Measurements from ENCODE around the gene CIB4. TPM values are rescaled to one million over a fixed set of nuclear protein-coding genes. Genes with fewer than 3 reads are reported as not detected.

CIB4 gene
- total RNA-seq, 1 donor from 2014 or later: not detected

DNA sequence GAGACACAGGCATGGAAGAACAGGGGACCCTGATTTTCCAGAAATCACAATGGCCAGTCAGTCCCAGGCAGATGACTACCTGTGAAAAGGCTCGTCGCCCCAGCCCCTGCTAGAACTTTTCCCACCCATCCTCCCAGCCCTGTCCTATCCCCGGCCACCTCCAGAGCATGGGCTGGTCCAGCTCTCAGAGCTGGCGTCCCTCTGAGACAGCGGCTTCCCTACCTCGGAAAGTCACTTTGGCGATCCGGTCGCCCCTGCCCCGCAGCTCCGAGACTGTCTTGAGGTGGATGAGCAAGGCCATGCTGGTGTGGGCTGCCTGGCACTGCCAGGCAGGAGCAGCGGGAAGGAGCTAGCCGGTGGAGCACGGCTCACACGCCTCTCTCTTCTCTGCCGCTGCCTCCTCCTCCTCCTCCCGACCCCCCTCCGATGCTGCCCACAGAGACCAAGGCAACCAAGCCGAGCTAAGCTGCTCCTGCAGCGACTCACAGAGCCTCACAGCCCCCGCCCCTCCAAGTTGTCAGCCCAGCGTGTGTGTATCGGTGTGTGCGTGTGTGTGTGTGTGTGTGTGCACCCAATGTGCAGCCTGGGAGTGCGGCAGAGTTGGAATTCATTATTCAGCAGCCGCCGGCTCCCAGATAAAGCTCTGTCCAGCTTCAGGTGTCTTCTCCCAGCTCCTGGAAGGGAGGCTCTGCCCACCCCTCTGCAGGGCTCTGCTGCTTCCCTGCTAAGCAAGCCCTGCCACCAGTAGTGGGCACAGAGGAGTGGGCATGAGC is 82.7 kb downstream of the CIB4 start:
- H3K36me3 Mint-ChIP-seq (ENCODE audit: low read depth): peaks cover 4% of the 10 kb centered on the region
- H3K27ac Mint-ChIP-seq (ENCODE audit: unreplicated experiment): no peak overlapping the region
- DNase-seq (ENCODE audit: low spot score): no peak
- H3K9me3 Mint-ChIP-seq (ENCODE audit: low read depth): no peaks in the 10 kb centered on the region
- H3K27me3 Mint-ChIP-seq (ENCODE audit: low read depth): peaks cover 53% of the 10 kb centered on the region
- TF ChIP-seq, protein P1, sequence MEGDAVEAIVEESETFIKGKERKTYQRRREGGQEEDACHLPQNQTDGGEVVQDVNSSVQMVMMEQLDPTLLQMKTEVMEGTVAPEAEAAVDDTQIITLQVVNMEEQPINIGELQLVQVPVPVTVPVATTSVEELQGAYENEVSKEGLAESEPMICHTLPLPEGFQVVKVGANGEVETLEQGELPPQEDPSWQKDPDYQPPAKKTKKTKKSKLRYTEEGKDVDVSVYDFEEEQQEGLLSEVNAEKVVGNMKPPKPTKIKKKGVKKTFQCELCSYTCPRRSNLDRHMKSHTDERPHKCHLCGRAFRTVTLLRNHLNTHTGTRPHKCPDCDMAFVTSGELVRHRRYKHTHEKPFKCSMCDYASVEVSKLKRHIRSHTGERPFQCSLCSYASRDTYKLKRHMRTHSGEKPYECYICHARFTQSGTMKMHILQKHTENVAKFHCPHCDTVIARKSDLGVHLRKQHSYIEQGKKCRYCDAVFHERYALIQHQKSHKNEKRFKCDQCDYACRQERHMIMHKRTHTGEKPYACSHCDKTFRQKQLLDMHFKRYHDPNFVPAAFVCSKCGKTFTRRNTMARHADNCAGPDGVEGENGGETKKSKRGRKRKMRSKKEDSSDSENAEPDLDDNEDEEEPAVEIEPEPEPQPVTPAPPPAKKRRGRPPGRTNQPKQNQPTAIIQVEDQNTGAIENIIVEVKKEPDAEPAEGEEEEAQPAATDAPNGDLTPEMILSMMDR (IDR thresholded peaks at IDR 0.05): no peak
- peaks cover 9% of the 10 kb centered on the region for H3K4me1 Mint-ChIP-seq (ENCODE audit: low read depth)
- H3K4me3 Mint-ChIP-seq (ENCODE audit: unreplicated experiment): peak overlapping the region; percentile 13

DNA sequence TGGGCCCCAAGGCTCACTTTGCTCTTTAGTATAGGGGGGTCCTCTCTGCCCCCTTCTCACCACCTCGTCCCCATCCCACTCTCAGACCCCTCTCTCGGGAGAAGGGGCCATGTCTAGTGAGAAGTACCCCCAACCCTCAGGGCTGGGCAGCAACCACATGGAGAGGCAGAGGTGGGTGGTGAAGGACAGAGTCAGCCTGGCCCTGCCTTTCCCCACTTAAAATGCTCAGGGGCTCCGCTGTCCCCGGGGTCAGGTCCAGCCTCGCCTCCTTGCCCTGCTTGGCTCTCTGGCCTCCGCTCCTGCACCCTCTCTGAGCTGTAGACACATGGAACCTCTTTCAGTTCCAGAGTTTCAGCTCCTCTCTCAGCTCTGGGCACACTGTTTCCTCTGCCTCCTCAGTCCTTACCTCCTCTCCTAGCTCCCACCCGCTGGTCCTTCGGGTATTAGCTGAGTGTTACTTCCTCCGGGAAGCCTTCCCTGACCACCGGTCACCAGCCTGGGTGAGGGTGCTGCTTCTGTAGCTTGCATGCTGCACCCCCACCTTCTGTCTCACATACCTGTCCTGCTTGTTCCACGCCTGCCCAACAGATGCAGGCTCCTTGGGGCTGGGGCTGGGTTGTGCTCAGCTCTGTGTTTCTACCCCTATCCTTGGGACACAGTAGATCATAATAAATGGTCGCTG is 83.8 kb downstream of the CIB4 start:
- Mint-ChIP-seq H3K4me1 (ENCODE audit: low read depth) (peaks cover 3% of the 10 kb centered on the region), H3K36me3 (ENCODE audit: low read depth) (peaks cover 4% of the 10 kb centered on the region), H3K9me3 (ENCODE audit: low read depth) (no peaks in the 10 kb centered on the region), H3K27ac (ENCODE audit: unreplicated experiment) (no peak overlapping the region), H3K4me3 (ENCODE audit: unreplicated experiment) (no peak overlapping the region), H3K27me3 (ENCODE audit: low read depth) (peaks cover 56% of the 10 kb centered on the region)
- DNase-seq (ENCODE audit: low spot score): no peak
- TF ChIP-seq, protein P1 (IDR thresholded peaks at IDR 0.05): no peak

DNA sequence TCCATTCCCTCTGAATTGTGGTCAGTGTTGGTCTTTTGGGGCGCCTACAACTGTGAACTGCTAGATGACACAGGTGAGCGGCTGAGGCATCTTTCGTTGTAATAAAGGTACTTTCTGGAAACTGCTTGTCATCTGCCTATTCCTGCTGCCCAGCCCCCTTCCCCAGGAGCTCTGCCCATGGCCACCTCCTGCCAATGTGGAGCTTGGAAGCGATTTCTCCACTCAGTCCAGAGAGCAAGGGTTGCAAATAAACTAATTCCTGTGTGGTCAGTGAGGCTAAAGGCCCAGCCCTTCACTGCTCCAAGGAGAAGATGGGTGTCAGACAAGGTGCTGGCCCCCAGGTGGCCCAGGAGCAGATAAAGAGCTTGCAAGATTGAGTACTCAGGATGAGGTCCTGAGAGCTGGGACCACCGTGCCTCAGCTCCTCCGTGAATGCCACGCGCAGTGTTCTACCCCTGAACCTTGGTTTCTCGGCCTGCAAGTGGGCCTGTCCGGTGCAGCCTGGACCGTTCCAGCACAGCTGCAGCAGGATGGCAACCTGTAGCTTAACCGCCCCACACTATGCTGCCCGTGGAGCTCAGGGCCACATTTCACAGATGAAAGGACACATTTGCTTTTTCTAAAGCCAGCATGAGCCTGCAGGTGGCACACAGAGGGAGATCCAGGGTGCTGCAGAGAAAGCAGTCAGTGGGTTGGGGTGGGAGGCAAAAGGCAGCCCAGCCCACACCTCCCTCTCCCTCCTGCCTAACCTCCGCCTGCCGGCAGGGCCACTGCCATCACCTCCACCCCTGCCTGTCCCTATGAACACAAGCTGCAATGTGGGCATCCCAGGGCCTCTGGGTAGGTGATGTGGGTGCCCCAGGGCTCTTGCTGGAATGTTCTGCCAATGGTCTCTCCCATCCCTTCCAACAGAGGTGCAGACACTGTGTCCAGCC is 84.6 kb downstream of the CIB4 start:
- H3K4me1 Mint-ChIP-seq (ENCODE audit: low read depth): peaks cover 3% of the 10 kb centered on the region

DNA sequence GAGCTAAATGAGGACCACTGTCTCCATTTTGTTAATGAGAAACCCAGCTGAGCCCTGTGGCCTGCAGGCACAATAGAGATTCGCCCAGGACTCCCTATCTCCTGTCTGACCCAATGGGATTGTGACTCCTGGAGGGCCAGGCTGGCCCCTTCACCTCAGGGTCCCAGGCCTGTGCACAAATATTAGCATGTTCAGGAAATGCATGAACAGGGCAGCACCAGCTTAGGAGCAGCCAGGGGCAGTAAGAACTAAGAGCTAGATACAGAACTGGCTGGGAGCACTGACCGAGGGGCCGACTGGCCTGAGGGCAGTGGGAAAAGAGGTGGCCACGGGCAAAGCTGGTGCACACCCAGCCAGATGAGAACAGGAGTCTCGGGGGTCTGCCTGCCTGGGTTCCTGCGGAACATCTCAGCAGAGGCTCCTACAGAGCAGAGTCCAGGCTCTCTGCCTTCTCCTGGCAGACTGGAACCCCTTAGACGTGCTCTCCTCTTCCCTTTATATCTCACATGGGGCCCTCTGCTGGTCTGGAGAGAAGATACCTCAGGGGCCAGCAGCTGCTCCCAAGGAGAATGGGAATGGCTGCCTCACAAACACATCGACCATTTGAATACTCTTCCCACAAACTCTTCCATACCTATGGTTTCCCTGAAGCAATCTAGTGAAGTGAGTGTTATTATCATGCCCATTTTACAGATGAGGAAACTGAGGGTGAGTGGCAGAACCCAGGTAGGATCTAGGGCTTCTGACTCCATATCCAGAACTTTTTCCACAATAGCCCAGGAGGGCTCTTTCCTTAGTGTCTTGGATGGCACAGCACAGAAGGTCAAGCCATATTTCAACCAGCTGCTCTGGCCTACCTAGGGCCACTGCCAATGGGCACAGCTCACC is 85.7 kb downstream of the CIB4 start:
- Mint-ChIP-seq H3K36me3 (ENCODE audit: low read depth) (peaks cover 4% of the 10 kb centered on the region), H3K27me3 (ENCODE audit: low read depth) (peaks cover 58% of the 10 kb centered on the region), H3K4me3 (ENCODE audit: unreplicated experiment) (no peak overlapping the region), H3K9me3 (ENCODE audit: low read depth) (no peaks in the 10 kb centered on the region), H3K4me1 (ENCODE audit: low read depth) (peaks cover 3% of the 10 kb centered on the region), H3K27ac (ENCODE audit: unreplicated experiment) (no peak overlapping the region)
- DNase-seq (ENCODE audit: low spot score): no peak
- TF ChIP-seq, protein P1 (IDR thresholded peaks at IDR 0.05): peak; percentile 31

More for the DNA sequence above, 84.6 kb downstream of the CIB4 start:
- DNase-seq (ENCODE audit: low spot score): no peak
- H3K4me3 Mint-ChIP-seq (ENCODE audit: unreplicated experiment): no peak overlapping the region
- peaks cover 56% of the 10 kb centered on the region for H3K27me3 Mint-ChIP-seq (ENCODE audit: low read depth)
- H3K36me3 Mint-ChIP-seq (ENCODE audit: low read depth): peaks cover 4% of the 10 kb centered on the region
- no peaks in the 10 kb centered on the region for H3K9me3 Mint-ChIP-seq (ENCODE audit: low read depth)
- TF ChIP-seq, protein P1 (IDR thresholded peaks at IDR 0.05): no peak
- H3K27ac Mint-ChIP-seq (ENCODE audit: unreplicated experiment): no peak overlapping the region
